H1 (cell line): ENCODE measurements around the gene PTK6.

Experiments
- CEBPB ChIP-seq: IDR thresholded peaks from 2 replicates; pipeline ENCODE4 v1.6.1; 2012; ENCODE audit warnings: low read depth, low read length
- CTBP2 ChIP-seq: IDR thresholded peaks from 2 replicates; pipeline ENCODE4 v1.7.0; 2011; ENCODE audit warnings: borderline replicate concordance, mild to moderate bottlenecking, moderate library complexity, mixed read lengths, low read length; ENCODE audit not compliant: insufficient read depth, insufficient read length
- EP300 ChIP-seq, 2 experiments: IDR thresholded peaks; 1 replicate in 1 of 2; 2 replicates in 1 of 2; pipeline ENCODE4 v1.6.1; 2011 to 2012; ENCODE audit warnings: low read depth in 2 of 2, low read length in 2 of 2, mild to moderate bottlenecking in 2 of 2, borderline replicate concordance in 1 of 2, inconsistent platforms in 1 of 2, moderate library complexity in 1 of 2
- JUND ChIP-seq: IDR thresholded peaks from 2 replicates; pipeline ENCODE4 v1.6.1; 2011; ENCODE audit warnings: mild to moderate bottlenecking, improper control_type of control experiment, low read length
- KDM1A ChIP-seq: fragments of 200-600, 300-600 bp; sonication (generic); IDR thresholded peaks from 2 replicates; pipeline ENCODE4 v1.7.1; 2016; ENCODE audit warnings: mild to moderate bottlenecking, low read length, borderline replicate concordance
- POLR2A ChIP-seq, 2 experiments: IDR thresholded peaks; 1 replicate in 1 of 2; 2 replicates in 1 of 2; pipeline ENCODE4 v1.6.1; 2011; ENCODE audit warnings: low read depth in 2 of 2, low read length in 2 of 2, mild to moderate bottlenecking in 2 of 2; ENCODE audit errors: control extremely low read depth in 1 of 2
- POLR2AphosphoS5 ChIP-seq: IDR thresholded peaks from 2 replicates; pipeline ENCODE4 v1.6.1; 2011; ENCODE audit warnings: low read depth, low read length
- SIRT6 ChIP-seq: IDR thresholded peaks from one replicate; pipeline ENCODE4 v1.7.1; 2012; ENCODE audit warnings: low read length, inconsistent platforms
- SP1 ChIP-seq: IDR thresholded peaks from 2 replicates; pipeline ENCODE4 v1.6.1; 2011; ENCODE audit warnings: low read depth, low read length
- TF ChIP-seq, protein P1 (sequence below), 3 experiments: IDR thresholded peaks; 1 replicate in 2 of 3; 2 replicates in 1 of 3; pipeline versions ENCODE4 v1.5.1 to v1.6.1; 2011; ENCODE audit warnings: low read length in 3 of 3, mild to moderate bottlenecking in 3 of 3, inconsistent platforms in 2 of 3, low read depth in 1 of 3, moderate library complexity in 1 of 3; ENCODE audit not compliant: insufficient read depth in 1 of 3; ENCODE audit errors: control extremely low read depth in 1 of 3
- TF ChIP-seq, protein P2 (sequence below): IDR thresholded peaks from 2 replicates; pipeline ENCODE4 v1.6.1; 2012; ENCODE audit warnings: low read length, inconsistent platforms
- TF ChIP-seq, protein P3 (sequence below): IDR thresholded peaks from 2 replicates; pipeline ENCODE4 v1.6.1; 2011; ENCODE audit warnings: low read depth, mild to moderate bottlenecking, low read length; ENCODE audit not compliant: insufficient read depth
- TF ChIP-seq, protein P4 (sequence below): IDR thresholded peaks from 2 replicates; pipeline ENCODE4 v1.6.1; 2012; ENCODE audit warnings: inconsistent platforms

DNA sequence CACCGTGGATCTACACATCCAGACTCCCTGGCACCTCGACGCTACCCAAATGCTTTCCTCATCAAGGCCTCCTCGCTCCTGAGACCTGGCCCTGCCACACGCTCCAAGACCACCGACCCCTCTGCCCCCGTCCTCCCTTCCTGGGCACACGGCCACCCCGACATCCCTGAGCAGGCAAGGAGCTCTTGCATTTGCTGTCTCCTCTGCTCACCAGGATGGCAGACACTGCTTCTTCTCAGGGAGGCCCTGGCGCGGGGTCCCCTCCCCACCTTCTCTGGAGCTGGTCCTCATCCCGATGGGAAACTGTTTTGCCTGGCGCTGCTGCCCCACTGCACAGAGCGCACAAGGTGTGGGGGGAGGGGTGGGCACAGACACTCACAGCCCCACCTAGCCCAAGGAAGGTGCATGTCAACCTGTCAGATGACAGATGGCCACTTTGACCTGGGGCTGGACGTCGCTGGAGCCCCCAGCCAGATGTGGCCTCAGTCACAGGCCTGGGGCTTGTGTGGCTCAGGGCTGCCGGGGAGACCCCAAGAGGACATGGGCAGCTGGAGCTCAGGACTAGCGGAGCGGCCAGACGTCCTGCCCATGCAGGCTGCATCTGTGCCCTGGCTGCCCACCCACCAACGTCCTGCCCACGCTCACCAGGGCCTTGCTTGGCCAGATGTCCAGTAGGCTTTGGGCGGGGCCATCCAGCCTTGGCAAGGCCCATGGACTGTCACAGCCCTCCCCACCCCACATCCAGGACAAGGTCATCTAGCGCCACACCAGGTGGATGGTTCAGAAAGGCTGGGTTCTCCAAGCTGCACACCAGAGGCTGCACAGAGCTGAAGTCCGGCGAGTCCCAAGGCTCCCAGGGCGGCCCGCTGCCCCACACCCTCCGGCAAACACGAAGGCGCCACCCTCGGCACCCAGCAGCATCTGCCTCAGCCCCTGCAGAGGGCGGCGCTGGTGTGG is 58.6 kb downstream of the PTK6 start:
- TF ChIP-seq SP1 = no peak
- no peak for TF ChIP-seq EP300 (IDR thresholded peaks at IDR 0.05; ENCODE audit: borderline replicate concordance in 1 of 2, low read depth in 2 of 2, low read length in 2 of 2)
- TF ChIP-seq, protein P1, sequence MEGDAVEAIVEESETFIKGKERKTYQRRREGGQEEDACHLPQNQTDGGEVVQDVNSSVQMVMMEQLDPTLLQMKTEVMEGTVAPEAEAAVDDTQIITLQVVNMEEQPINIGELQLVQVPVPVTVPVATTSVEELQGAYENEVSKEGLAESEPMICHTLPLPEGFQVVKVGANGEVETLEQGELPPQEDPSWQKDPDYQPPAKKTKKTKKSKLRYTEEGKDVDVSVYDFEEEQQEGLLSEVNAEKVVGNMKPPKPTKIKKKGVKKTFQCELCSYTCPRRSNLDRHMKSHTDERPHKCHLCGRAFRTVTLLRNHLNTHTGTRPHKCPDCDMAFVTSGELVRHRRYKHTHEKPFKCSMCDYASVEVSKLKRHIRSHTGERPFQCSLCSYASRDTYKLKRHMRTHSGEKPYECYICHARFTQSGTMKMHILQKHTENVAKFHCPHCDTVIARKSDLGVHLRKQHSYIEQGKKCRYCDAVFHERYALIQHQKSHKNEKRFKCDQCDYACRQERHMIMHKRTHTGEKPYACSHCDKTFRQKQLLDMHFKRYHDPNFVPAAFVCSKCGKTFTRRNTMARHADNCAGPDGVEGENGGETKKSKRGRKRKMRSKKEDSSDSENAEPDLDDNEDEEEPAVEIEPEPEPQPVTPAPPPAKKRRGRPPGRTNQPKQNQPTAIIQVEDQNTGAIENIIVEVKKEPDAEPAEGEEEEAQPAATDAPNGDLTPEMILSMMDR (IDR thresholded peaks at IDR 0.05; ENCODE audit: control extremely low read depth in 1 of 3, insufficient read depth in 1 of 3, low read depth in 1 of 3, low read length in 3 of 3) = no peak
- TF ChIP-seq SIRT6 = no peak
- no peak for TF ChIP-seq POLR2A (IDR thresholded peaks at IDR 0.05; ENCODE audit: control extremely low read depth in 1 of 2, low read depth in 2 of 2, low read length in 2 of 2)
- no peak for TF ChIP-seq JUND
- TF ChIP-seq, protein P2, sequence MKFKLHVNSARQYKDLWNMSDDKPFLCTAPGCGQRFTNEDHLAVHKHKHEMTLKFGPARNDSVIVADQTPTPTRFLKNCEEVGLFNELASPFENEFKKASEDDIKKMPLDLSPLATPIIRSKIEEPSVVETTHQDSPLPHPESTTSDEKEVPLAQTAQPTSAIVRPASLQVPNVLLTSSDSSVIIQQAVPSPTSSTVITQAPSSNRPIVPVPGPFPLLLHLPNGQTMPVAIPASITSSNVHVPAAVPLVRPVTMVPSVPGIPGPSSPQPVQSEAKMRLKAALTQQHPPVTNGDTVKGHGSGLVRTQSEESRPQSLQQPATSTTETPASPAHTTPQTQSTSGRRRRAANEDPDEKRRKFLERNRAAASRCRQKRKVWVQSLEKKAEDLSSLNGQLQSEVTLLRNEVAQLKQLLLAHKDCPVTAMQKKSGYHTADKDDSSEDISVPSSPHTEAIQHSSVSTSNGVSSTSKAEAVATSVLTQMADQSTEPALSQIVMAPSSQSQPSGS = no peak
- TF ChIP-seq KDM1A = no peak
- TF ChIP-seq, protein P3, sequence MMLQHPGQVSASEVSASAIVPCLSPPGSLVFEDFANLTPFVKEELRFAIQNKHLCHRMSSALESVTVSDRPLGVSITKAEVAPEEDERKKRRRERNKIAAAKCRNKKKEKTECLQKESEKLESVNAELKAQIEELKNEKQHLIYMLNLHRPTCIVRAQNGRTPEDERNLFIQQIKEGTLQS = no peak
- no peak for TF ChIP-seq CTBP2
- TF ChIP-seq, protein P4, sequence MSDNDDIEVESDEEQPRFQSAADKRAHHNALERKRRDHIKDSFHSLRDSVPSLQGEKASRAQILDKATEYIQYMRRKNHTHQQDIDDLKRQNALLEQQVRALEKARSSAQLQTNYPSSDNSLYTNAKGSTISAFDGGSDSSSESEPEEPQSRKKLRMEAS = no peak
- TF ChIP-seq POLR2AphosphoS5 = no peak
- TF ChIP-seq CEBPB = no peak
